Measurements from ENCODE around the gene DIAPH2.

DIAPH2 gene

GRCh38 chrX:97006167-97006566, 321.5 kb downstream of the DIAPH2 start:
- H3K9me3 ChIP-seq, result no peaks in the 10 kb centered on the region
- no peak overlapping the region for H3K9ac ChIP-seq
- H3K36me3 ChIP-seq, result no peaks in the 10 kb centered on the region
- no peaks in the 10 kb centered on the region for H3K4me1 ChIP-seq
- peaks cover 62% of the 10 kb centered on the region for H3K27me3 ChIP-seq
- H3K27ac ChIP-seq, result no peak overlapping the region
- H4K20me1 ChIP-seq, result no peaks in the 10 kb centered on the region
- no peak for TF ChIP-seq Cebpa-rat (IDR thresholded peaks at IDR 0.05)
- H3K4me2 ChIP-seq, result no peak overlapping the region
- no peak overlapping the region for H3K4me3 ChIP-seq

GRCh38 chrX:97009391-97009790, 324.7 kb downstream of the DIAPH2 start:
- Histone ChIP-seq H3K9me3 (no peaks in the 10 kb centered on the region), H3K27me3 (peaks cover 73% of the 10 kb centered on the region), H3K36me3 (no peaks in the 10 kb centered on the region), H3K4me2 (no peak overlapping the region), H4K20me1 (peaks cover 10% of the 10 kb centered on the region; the same call in 1 of the 2 replicates), H3K27ac (no peak overlapping the region), H3K4me1 (no peaks in the 10 kb centered on the region), H3K4me3 (no peak overlapping the region), H3K9ac (no peak overlapping the region)
- TF ChIP-seq Cebpa-rat (IDR thresholded peaks at IDR 0.05), result no peak

- no peak for TF ChIP-seq Cebpa-rat (IDR thresholded peaks at IDR 0.05)
- Histone ChIP-seq H3K4me2 (no peak overlapping the region), H3K4me3 (no peak overlapping the region), H3K9ac (no peak overlapping the region), H3K9me3 (no peaks in the 10 kb centered on the region), H3K27me3 (peaks cover 74% of the 10 kb centered on the region), H3K27ac (no peak overlapping the region), H3K36me3 (no peaks in the 10 kb centered on the region), H3K4me1 (no peaks in the 10 kb centered on the region), H4K20me1 (peaks cover 17% of the 10 kb centered on the region; the same call in 1 of the 2 replicates)
Measured at GRCh38 chrX:97011540-97011939, 326.9 kb downstream of the DIAPH2 start.

- no peaks in the 10 kb centered on the region for H3K9me3 ChIP-seq
- H3K4me3 ChIP-seq, result no peak overlapping the region
- H3K4me1 ChIP-seq, result no peaks in the 10 kb centered on the region
- H3K27me3 ChIP-seq, result peaks cover 87% of the 10 kb centered on the region
- no peak overlapping the region for H3K4me2 ChIP-seq
- peaks cover 22% of the 10 kb centered on the region; the same call in 1 of the 2 replicates for H4K20me1 ChIP-seq
- H3K9ac ChIP-seq, result no peak overlapping the region
- TF ChIP-seq Cebpa-rat (IDR thresholded peaks at IDR 0.05), result no peak
- H3K36me3 ChIP-seq, result no peaks in the 10 kb centered on the region
- no peak overlapping the region for H3K27ac ChIP-seq
Measured at GRCh38 chrX:97016106-97016505, 331.5 kb downstream of the DIAPH2 start.

- Histone ChIP-seq H3K36me3 (no peaks in the 10 kb centered on the region), H3K4me2 (no peak overlapping the region), H3K27ac (no peak overlapping the region), H3K27me3 (peaks cover 81% of the 10 kb centered on the region), H3K9ac (no peak overlapping the region), H3K9me3 (no peaks in the 10 kb centered on the region), H3K4me3 (no peak overlapping the region), H3K4me1 (no peaks in the 10 kb centered on the region), H4K20me1 (peaks cover 4% of the 10 kb centered on the region; the same call in 1 of the 2 replicates)
- TF ChIP-seq Cebpa-rat (IDR thresholded peaks at IDR 0.05), result no peak
Measured at GRCh38 chrX:97021680-97022079, 337.0 kb downstream of the DIAPH2 start.

- no peak overlapping the region for H3K9ac ChIP-seq
- peaks cover 7% of the 10 kb centered on the region; the same call in 1 of the 2 replicates for H4K20me1 ChIP-seq
- H3K4me1 ChIP-seq, result no peaks in the 10 kb centered on the region
- H3K4me3 ChIP-seq, result no peak overlapping the region
- no peak overlapping the region for H3K4me2 ChIP-seq
- H3K27me3 ChIP-seq, result peaks cover 83% of the 10 kb centered on the region
- no peaks in the 10 kb centered on the region for H3K36me3 ChIP-seq
- no peaks in the 10 kb centered on the region for H3K9me3 ChIP-seq
- TF ChIP-seq Cebpa-rat (IDR thresholded peaks at IDR 0.05), result no peak
- no peak overlapping the region for H3K27ac ChIP-seq
Measured at GRCh38 chrX:97026406-97026805, 341.8 kb downstream of the DIAPH2 start.

- Histone ChIP-seq H3K9me3 (no peaks in the 10 kb centered on the region), H3K27me3 (peaks cover 86% of the 10 kb centered on the region), H3K27ac (no peak overlapping the region), H3K9ac (no peak overlapping the region), H3K4me3 (no peak overlapping the region), H3K4me1 (no peaks in the 10 kb centered on the region), H3K4me2 (no peak overlapping the region), H3K36me3 (no peaks in the 10 kb centered on the region), H4K20me1 (peaks cover 7% of the 10 kb centered on the region; the same call in 1 of the 2 replicates)
- TF ChIP-seq Cebpa-rat (IDR thresholded peaks at IDR 0.05), result no peak
Measured at GRCh38 chrX:97027384-97027922, 342.8 kb downstream of the DIAPH2 start.

GRCh38 chrX:97030463-97030862, 345.8 kb downstream of the DIAPH2 start:
- no peaks in the 10 kb centered on the region for H3K4me1 ChIP-seq
- H4K20me1 ChIP-seq, result peaks cover 10% of the 10 kb centered on the region; the same call in 1 of the 2 replicates
- no peaks in the 10 kb centered on the region for H3K9me3 ChIP-seq
- H3K9ac ChIP-seq, result no peak overlapping the region
- no peak overlapping the region for H3K27ac ChIP-seq
- no peak for TF ChIP-seq Cebpa-rat (IDR thresholded peaks at IDR 0.05)
- no peak overlapping the region for H3K4me2 ChIP-seq
- peaks cover 87% of the 10 kb centered on the region for H3K27me3 ChIP-seq
- no peaks in the 10 kb centered on the region for H3K36me3 ChIP-seq
- no peak overlapping the region for H3K4me3 ChIP-seq

GRCh38 chrX:97030947-97031346, 346.3 kb downstream of the DIAPH2 start:
- H3K4me3 ChIP-seq, result no peak overlapping the region
- H3K4me1 ChIP-seq, result no peaks in the 10 kb centered on the region
- H4K20me1 ChIP-seq, result peaks cover 12% of the 10 kb centered on the region; the same call in 1 of the 2 replicates
- no peak overlapping the region for H3K9ac ChIP-seq
- H3K36me3 ChIP-seq, result no peaks in the 10 kb centered on the region
- no peak overlapping the region for H3K27ac ChIP-seq
- no peak for TF ChIP-seq Cebpa-rat (IDR thresholded peaks at IDR 0.05)
- H3K9me3 ChIP-seq, result no peaks in the 10 kb centered on the region
- peaks cover 86% of the 10 kb centered on the region for H3K27me3 ChIP-seq
- no peak overlapping the region for H3K4me2 ChIP-seq

- peaks cover 55% of the 10 kb centered on the region for H3K27me3 ChIP-seq
- H3K4me1 ChIP-seq, result no peaks in the 10 kb centered on the region
- TF ChIP-seq Cebpa-rat (IDR thresholded peaks at IDR 0.05), result no peak
- H3K4me3 ChIP-seq, result no peak overlapping the region
- peaks cover 13% of the 10 kb centered on the region for H3K9me3 ChIP-seq
- no peak overlapping the region for H3K4me2 ChIP-seq
- no peak overlapping the region for H3K9ac ChIP-seq
- peaks cover 6% of the 10 kb centered on the region; the same call in 1 of the 2 replicates for H4K20me1 ChIP-seq
- no peak overlapping the region for H3K27ac ChIP-seq
- H3K36me3 ChIP-seq, result no peaks in the 10 kb centered on the region
Measured at GRCh38 chrX:97039363-97040029, 354.9 kb downstream of the DIAPH2 start.

All from BLaER1 (cell line).